EH (cell line): ENCODE results near the gene ZNF835.

Experiments
- DNase-seq: peaks from one replicate; pipeline ENCODE4 v3.0.0-alpha.2; 2015; ENCODE audit warnings: low read depth

The ZNF835 gene

DNA sequence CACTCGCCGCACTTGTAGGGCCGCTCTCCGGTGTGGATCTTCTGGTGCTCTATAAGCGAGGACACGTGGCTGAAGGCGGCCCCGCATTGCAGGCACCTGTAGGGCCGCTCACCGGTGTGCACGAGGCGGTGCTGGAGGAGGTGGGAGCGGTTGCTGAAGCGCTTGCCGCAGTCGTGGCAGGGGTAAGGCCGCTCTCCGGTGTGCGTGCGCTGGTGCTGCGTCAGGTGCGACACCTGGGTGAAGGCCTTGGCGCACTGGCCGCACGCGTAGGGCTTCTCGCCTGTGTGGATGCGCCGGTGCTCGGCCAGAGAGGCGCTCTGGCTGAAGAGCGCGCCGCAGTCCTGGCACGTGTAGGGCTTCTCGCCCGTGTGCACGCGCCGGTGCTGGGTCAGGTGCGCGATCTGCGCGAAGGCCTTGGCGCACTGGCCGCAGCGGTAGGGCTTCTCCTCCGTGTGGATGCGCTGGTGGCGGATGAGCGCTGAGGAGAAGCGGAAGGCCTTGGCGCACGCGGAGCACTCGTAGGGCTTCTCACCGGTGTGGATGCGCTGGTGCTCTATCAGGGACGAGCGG lies 7.5 kb downstream of the ZNF835 start:
- DNase-seq = no peak

DNA sequence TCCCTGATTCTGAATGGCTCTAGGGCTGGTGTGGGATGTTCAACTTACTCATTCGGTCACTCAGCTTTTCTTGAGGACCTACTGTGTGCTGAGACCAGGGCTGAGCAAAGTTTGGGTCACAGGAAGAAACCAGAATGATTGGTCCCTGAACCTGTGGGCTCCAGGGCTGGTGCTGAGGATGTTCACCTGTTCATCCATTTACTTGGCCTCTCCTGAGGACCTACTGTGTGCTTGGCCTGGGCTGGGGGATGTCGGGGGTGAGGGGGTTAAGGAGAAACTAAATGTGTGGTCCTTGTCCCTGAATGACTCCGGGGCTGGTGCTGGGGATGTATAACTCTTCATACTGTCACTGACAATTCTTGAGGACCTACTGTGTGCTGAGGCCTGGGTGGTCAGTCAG lies 10.3 kb downstream of the ZNF835 start:
- DNase-seq = no peak

DNA sequence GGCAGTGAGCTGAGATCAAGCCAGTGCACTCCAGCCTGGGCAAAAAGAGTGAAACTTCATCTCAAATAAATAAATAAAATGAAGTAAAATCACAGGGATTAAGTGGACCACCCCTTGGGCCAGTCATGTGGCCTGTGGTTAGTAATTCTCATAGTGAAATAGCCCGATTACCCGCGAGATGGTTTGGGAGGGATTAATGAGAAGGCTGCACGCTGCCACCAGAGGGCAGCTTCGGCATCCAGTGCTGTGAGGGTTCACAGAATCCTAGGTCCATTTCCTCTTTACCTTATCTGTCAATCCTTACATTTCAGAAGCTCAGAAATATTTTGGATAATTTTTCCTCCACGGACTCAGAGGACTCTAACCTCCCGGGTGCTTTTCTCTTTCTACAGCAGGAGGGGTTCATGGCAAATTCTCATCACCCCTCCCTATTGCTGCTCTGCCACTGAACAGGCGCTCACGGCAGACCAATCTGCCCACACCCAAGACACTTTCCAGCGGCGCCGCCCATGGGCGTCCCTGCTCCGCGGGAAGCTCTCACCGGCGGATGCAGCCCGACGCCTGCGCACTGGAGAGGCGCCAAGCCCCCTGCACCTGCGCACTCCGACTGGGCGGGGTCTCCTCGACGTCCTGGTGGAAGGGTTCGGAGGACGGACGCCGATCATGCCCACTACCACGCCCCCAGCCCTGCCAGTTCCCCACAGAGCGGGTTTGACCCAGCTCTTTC lies 11.0 kb downstream of the ZNF835 start:
- no peak for DNase-seq

DNA sequence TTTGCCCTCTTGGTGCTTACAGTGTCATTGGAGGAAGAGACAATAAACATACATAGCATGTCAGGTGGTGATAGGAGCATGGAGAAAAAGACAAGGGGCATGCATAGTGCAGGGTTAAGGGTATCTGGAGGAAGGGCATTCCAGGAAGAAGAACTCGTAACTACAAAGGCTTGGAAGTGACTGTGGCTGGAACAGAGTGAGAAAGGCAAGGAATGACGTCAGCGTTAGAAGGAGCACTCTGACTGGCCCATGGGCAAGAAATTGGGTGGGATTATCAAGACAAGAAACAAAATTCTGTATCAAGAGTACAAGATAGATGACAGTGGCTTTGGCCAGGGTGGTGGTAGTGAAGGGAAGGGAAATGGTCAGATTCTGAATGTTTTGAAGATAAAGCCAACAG lies 17.4 kb downstream of the ZNF835 start:
- no peak for DNase-seq

DNA sequence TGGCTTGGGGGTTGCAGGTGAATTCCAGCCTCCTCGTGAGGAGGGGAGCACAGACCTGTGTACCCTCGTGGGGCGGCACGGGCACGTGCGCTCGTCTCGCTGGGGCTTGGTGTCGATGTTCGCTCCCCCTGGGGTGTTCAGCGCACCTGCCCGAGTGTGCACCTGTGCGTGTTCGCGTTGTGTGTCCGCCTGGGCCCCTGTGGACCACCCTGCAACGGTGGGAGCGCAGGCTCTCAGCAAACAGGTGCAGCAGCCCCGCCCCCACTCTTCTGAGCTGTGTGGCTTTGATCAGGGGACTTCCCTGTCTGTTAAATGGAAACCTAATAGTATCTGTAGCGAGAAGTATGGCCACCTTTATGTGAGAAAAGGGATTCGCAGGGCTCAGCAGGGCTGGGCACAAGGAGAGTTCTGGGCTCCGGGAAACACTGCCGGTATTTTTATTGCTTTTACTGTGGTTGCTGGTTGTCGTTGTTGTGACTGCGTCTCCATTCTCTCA lies 28.0 kb downstream of the ZNF835 start:
- no peak for DNase-seq

DNA sequence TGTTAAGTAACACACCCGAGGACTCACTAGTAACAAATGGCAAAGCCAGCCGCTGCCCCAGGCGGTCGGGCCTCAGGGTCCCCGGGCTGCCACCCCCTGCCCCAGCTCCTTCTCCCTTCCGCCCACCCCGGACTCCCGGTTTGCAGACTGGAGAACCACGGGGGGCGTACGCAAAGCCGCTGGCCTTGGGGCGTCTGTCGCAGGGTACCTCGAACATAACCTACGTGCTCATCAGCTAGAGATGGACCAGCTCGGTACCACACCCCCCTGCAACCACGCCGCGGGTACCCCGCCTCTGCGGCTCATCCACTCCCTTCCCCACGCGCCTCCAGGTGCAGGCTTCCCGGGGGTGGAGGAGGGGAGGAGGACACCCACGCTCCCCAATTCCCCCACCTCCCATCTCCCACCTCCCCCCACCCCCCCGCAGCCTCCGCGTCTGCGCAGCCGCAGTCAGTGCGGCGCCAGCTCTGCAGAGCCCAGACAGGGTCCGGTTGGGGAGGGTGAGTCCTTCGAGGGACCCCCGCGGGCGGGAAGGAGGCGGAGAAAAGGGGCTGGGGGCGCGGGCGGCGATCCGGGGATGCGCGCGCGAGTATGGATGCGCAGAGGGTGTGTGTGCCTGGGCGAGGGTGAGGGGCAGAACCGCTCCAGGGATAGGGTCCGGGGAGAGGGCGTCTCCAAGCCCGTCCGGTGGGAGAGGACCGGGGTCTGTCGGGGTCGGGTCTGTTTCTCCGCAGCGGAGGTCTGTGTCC lies 28.7 kb downstream of the ZNF835 start, which contains the start of gene SMIM17:
SMIM17 (plus strand) TSS at position 449 of the 749 bp plus-strand sequence. CDS start 2,509 bp downstream, outside the sequence.
- no peak for DNase-seq

DNA sequence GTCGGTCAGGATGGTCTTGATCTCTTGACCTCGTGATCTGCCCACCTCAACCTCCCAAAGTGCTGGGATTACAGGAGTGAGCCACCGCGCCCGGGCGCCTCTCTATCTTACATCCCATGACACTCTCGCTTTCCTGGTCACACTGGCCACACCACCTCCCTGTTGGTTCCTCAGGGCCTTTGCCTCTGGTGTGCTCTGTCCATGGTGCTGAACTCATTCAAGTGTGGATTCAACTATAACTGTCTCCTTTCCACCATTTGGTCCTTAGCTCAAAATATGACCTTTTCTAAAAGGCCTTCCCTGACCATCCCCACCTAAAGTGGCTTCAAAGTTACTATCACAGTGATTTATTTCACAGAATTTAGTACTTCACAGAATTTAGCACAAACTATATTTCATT lies 32.3 kb downstream of the ZNF835 start:
- DNase-seq = peak; percentile 13

DNA sequence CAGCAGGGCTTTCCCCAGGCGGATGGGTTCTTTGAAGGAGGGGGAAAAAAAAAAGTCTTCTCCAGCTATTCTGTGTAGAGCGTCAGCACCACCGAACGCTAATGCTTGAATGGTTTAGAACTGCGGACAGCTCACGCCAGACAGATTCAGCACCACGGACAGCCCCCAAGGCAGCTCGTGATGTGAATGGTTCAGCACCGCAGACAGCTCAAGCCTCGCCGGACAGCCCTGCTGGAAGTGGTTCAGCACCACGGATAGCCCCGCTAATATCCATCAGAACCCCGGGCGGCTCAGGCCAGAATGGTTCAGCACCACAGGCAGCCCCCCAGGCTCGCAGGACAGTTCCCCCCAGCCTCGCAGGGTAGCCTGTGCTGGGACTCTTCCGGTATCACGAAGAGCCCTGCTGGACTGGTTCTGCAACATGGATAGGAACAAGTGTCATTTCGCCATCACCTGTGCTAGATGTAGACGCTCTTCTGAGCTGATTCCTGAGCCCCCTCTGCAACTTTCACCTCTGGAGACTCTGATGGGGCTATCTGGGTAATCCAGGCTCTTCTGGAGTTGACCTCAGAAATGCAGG lies 33.5 kb downstream of the ZNF835 start:
- DNase-seq = peak; percentile 65

DNA sequence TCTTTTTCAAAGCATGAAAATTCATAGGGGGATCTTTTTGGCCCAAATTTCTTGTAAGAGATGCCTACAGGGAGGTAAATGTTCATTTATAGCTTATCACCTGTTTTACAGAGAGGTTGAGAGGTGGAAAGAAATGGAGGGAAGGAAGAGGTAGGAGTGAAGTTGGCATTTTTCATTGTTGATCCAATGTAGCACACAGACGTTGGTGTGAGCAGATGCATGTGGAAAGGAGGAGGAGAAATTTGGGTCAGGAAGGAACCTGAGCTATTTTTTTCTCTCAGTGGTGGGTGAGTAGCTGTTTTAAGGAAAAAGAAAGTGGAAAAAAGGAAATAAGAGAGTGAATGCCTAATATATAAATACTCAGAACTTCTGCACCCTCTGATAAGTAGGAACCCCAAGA lies 38.5 kb downstream of the ZNF835 start:
- no peak for DNase-seq

DNA sequence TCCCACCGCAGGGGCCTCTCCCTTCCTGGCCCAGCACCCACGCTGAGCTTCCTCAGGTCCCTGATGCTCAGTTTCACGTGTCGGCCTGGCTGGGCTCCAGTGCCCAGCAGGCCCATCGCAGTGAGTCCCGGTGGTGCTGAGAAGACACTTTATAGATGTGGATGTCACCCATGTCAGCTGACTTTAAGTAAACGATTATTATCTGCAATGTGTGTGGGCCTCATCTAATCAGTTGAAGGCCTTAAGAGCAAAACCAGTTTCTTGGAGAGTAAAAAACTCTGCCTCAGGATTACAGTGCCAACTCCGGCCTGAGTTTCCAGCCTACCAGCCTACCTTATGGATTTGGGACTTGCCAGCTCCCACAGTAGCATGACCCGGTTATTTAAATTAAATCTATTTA lies 45.8 kb downstream of the ZNF835 start:
- DNase-seq = no peak

DNA sequence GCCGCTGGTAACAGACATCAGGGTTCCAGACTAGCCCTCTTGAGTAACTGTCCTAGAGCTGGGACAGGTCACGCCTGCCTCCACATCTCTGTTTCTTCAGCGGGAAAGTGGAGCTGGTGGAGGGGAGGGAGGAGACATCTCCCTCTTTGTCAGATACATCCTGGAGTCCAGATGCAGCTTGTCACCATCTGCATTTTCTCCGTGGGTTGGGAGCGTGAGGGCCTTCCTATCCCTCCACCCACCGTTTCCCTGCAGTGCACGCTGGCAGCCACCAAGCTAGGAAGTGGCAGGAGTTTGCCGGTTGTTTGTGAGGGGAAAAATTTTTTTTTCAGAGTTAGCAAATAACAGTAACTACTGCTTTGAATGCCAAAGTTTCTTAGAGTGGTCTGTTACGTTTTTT lies 48.6 kb downstream of the ZNF835 start:
- no peak for DNase-seq

DNA sequence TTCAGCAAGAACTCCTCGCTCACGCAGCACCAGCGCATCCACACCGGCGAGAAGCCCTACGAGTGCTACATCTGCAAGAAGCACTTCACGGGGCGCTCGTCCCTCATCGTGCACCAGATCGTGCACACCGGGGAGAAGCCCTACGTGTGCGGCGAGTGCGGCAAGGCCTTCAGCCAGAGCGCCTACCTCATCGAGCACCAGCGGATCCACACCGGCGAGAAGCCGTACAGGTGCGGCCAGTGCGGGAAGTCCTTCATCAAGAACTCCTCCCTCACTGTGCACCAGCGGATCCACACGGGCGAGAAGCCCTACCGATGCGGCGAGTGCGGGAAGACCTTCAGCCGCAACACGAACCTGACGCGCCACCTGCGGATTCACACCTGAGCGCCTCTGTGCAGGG lies 49.2 kb downstream of the ZNF835 start:
- no peak for DNase-seq

DNA sequence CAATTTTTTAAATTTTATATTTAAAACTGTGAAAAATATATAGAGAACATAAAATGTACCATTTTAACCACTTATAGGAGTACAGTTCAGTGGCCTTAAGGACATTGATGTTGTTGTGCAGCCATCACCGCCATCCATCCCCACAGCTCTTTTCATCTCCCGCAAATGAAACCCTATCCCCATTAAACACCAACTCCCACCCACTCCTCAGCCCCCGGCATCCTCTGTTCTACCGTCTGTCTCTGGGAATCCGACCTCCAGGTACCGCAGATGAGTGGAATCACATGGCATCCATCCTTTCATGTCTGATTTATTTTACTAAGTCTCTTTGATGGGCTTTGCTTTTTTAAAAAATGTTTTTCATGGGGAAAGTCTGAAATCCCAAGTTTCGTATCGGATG lies 52.4 kb downstream of the ZNF835 start:
- no peak for DNase-seq

DNA sequence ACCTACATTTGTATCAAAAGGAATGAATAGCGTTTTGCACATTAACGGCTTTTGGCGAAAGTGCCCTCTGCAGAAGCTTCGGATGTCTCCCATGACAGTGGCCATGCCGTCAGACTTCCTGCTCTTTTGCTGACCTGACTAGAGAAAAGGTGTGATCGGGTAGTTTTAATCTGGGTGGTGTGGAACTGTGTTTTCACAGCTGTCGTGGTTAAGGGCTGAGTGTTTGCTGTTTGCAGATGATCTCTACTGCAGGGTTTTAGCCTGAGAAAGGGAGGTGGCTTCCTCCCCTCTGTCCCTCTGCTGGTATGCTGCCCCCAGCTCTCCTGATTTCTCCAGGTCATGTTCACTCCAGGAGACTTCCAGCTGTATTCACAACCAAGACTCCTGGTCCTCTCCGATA lies 54.0 kb downstream of the ZNF835 start:
- no peak for DNase-seq

DNA sequence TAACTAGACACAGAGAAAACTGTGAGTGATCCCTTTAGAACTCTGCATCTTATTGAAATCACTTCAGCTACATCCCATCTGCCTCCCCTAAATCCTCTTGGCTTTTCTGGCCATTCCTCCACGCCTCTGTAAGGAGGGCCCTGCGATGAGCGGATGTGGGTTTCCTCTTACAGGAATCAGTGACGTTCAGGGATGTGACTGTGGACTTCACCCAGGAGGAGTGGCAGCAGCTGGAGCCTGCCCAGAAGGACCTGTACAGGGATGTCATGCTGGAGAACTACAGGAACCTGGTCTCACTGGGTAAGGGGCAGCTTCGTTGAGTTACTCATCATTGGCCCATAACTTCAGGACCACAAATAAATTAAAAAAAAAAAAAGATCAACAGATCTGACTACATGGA lies 57.9 kb downstream of the ZNF835 start:
- DNase-seq = no peak

DNA sequence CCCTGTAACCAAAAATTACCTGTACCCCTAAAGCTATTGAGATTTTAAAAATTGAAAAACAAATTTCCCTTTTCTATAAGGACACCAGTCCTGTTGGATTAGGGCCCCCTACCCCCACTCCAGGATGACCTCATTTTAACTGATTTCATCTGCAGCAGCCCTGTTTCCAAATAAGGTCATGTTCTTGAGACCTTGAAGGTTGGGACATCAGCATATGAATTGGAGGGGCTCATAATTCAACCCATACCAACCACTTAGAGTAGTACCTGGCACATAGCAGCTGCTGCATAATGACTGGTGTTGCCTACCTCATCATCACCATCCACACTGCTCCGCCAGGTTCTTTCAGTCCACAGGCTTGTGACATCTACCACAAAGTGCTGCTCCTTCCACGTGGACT lies 58.8 kb downstream of the ZNF835 start:
- no peak for DNase-seq
